ENCODE measurements around the gene APH1A. TPM values are rescaled to one million over a fixed set of nuclear protein-coding genes. Genes with fewer than 3 reads are reported as not detected.
A peak's percentile ranks its signal among the peaks of the same experiment; 100 is the strongest.
"Not testable (repeated sequence)": the region's sequence is repeated elsewhere in the genome, so short reads cannot be mapped to it uniquely, and the experiment has no call there.

Gene APH1A
- total RNA-seq, 2 experiments from 2014 or later = 83.7 to 87.4 TPM

DNA sequence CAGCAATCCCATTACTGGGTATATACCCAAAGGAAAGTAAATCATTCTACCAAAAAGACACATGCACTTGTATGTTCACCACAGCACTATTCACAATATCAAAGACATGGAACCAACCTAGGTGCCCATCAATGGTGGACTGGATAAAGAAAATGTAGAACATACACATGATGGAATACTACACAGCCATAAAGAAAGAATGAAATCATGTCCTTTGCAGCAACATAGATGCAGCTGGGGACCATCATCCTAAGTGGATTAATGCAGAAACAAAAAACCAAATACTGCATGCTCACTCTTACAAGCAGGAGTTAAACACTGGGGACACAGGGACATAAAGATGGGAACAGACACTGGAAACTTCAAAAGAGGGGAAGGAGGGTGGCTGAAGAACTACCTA lies 41.6 kb downstream of the APH1A start:
- Mint-ChIP-seq H3K9me3 (no peaks in the 10 kb centered on the region), H3K27ac (no peak overlapping the region), H3K27me3 (no peaks in the 10 kb centered on the region), H3K4me3 (no peak overlapping the region), H3K4me1 (ENCODE audit: low read depth) (peaks cover 3% of the 10 kb centered on the region), H3K36me3 (ENCODE audit: low read depth) (peaks cover 65% of the 10 kb centered on the region)
- intact Hi-C loops (cut with micrococcal nuclease) = no loop called here
- DNase-seq = no peak
- ATAC-seq = no peak
- TF ChIP-seq CTCF (IDR thresholded peaks at IDR 0.05) = no peak
- ChIA-PET CTCF (no interaction called here), POLR2A (no interaction called here)

GRCh38 chr1:150226486-150226885 lies 42.3 kb downstream of the APH1A start:
- no peaks in the 10 kb centered on the region for H3K9me3 Mint-ChIP-seq
- no peaks in the 10 kb centered on the region for H3K27me3 Mint-ChIP-seq

DNA sequence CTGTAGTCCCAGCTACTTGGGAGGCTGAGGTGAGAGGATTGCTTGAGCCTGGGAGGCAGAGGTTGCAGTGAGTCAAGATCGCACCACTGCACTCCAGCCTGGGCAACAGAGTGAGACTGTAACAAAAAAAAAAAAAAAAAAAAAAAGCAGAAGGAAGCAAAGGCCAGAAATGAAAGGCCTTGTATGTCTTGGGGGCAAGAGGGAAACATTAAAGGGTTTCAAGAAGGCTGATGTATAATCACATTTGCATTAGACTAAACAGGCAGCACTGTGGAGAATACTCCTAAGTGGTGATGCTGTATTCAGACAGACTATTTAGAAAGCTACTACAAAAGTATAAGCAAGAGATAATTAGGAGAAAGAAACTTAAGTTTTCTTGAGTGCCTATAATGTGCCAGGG lies 43.3 kb downstream of the APH1A start:
- intact Hi-C loops (cut with micrococcal nuclease) = no loop called here
- DNase-seq = no peak
- no peak for ATAC-seq
- no peak for TF ChIP-seq CTCF (IDR thresholded peaks at IDR 0.05)
- H3K4me3 Mint-ChIP-seq = no peak overlapping the region
- CTCF ChIA-PET = interaction anchor here (1.5 kb wide), 1 partner anchor 35 kb away, joined by 3 read pairs; no protein-coding TSS in a partner anchor
- H3K4me1 Mint-ChIP-seq (ENCODE audit: low read depth) = peaks cover 3% of the 10 kb centered on the region
- no peaks in the 10 kb centered on the region for H3K9me3 Mint-ChIP-seq
- no peaks in the 10 kb centered on the region for H3K27me3 Mint-ChIP-seq
- H3K36me3 Mint-ChIP-seq (ENCODE audit: low read depth) = peaks cover 65% of the 10 kb centered on the region
- H3K27ac Mint-ChIP-seq = no peak overlapping the region
- POLR2A ChIA-PET = interaction anchor here (0.8 to 2.6 kb wide), 3 partner anchors 8 to 159 kb away, joined by 5 to 11 read pairs (median 6); partner anchors contain the start of gene ANP32E

More at GRCh38 chr1:150226486-150226885, 42.3 kb downstream of the APH1A start:
- Mint-ChIP-seq H3K4me3 (no peak overlapping the region), H3K4me1 (ENCODE audit: low read depth) (peaks cover 3% of the 10 kb centered on the region), H3K36me3 (ENCODE audit: low read depth) (peaks cover 67% of the 10 kb centered on the region), H3K27ac (peak overlapping the region; percentile 16)
- ChIA-PET POLR2A (interaction anchor here (0.6 kb wide), 1 partner anchor 105 kb away, joined by 3 read pairs; no protein-coding TSS in a partner anchor), CTCF (no interaction called here)
- no peak for ATAC-seq
- intact Hi-C loops (cut with micrococcal nuclease) = no loop called here
- no peak for TF ChIP-seq CTCF (IDR thresholded peaks at IDR 0.05)
- DNase-seq = no peak

GRCh38 chr1:150224983-150225382 lies 43.8 kb downstream of the APH1A start:
- Mint-ChIP-seq H3K36me3 (ENCODE audit: low read depth) (peaks cover 63% of the 10 kb centered on the region), H3K4me1 (ENCODE audit: low read depth) (peaks cover 3% of the 10 kb centered on the region), H3K27me3 (no peaks in the 10 kb centered on the region), H3K4me3 (no peak overlapping the region), H3K9me3 (no peaks in the 10 kb centered on the region), H3K27ac (peak overlapping the region; percentile 37)
- ChIA-PET CTCF (interaction anchor here (1.2 to 1.5 kb wide), 2 partner anchors 36 to 38 kb away, joined by 3 read pairs; no protein-coding TSS in a partner anchor), POLR2A (interaction anchor here (0.7 to 2.6 kb wide), 5 partner anchors 8 to 194 kb away, joined by 3 to 11 read pairs (median 6); partner anchors contain the start of gene ANP32E)
- TF ChIP-seq CTCF (IDR thresholded peaks at IDR 0.05) = no peak
- intact Hi-C loops (cut with micrococcal nuclease) = no loop called here
- DNase-seq = no peak
- ATAC-seq = no peak

GRCh38 chr1:150221552-150221951 lies 47.3 kb downstream of the APH1A start:
- Mint-ChIP-seq H3K36me3 (ENCODE audit: low read depth) (peaks cover 44% of the 10 kb centered on the region), H3K4me3 (no peak overlapping the region), H3K27ac (no peak overlapping the region), H3K9me3 (no peaks in the 10 kb centered on the region), H3K4me1 (ENCODE audit: low read depth) (peaks cover 3% of the 10 kb centered on the region), H3K27me3 (no peaks in the 10 kb centered on the region)
- TF ChIP-seq CTCF (IDR thresholded peaks at IDR 0.05) = no peak
- CTCF ChIA-PET = interaction anchor here (1.3 to 1.6 kb wide), 2 partner anchors 10 to 35 kb away, joined by 3 to 5 read pairs; no protein-coding TSS in a partner anchor
- intact Hi-C loops (cut with micrococcal nuclease) = no loop called here
- ATAC-seq (no peak), DNase-seq (no peak)
- POLR2A ChIA-PET = interaction anchor here (0.7 to 1.2 kb wide), 2 partner anchors 12 to 274 kb away, joined by 3 to 7 read pairs; no protein-coding TSS in a partner anchor

GRCh38 chr1:150215855-150216254 lies 53.0 kb downstream of the APH1A start:
- H3K9me3 Mint-ChIP-seq; DNase-seq; H3K4me3 Mint-ChIP-seq; CTCF ChIA-PET; intact Hi-C loops (cut with micrococcal nuclease); ATAC-seq; H3K27ac Mint-ChIP-seq; H3K27me3 Mint-ChIP-seq: not testable (repeated sequence)
- POLR2A ChIA-PET = interaction anchor here (1.2 to 1.8 kb wide), 2 partner anchors 18 to 329 kb away, joined by 6 to 7 read pairs; a partner anchor contains a TSS
- H3K36me3 Mint-ChIP-seq (ENCODE audit: low read depth) = peaks cover 11% of the 10 kb centered on the region
- peaks cover 14% of the 10 kb centered on the region for H3K4me1 Mint-ChIP-seq (ENCODE audit: low read depth)

Data from activated CD8-positive, alpha-beta T cell treated with anti-CD3 and anti-CD28 coated beads for 36 hours (primary cell).